ENCODE data around the gene STS. TPM values are rescaled to one million over a fixed set of nuclear protein-coding genes. Genes with fewer than 3 reads are reported as not detected.
A peak's percentile ranks its signal among the peaks of the same experiment; 100 is the strongest.

Gene STS, protein sequence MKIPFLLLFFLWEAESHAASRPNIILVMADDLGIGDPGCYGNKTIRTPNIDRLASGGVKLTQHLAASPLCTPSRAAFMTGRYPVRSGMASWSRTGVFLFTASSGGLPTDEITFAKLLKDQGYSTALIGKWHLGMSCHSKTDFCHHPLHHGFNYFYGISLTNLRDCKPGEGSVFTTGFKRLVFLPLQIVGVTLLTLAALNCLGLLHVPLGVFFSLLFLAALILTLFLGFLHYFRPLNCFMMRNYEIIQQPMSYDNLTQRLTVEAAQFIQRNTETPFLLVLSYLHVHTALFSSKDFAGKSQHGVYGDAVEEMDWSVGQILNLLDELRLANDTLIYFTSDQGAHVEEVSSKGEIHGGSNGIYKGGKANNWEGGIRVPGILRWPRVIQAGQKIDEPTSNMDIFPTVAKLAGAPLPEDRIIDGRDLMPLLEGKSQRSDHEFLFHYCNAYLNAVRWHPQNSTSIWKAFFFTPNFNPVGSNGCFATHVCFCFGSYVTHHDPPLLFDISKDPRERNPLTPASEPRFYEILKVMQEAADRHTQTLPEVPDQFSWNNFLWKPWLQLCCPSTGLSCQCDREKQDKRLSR
- total RNA-seq = 1 to 10 TPM; 6.2 to 7.0 TPM

DNA sequence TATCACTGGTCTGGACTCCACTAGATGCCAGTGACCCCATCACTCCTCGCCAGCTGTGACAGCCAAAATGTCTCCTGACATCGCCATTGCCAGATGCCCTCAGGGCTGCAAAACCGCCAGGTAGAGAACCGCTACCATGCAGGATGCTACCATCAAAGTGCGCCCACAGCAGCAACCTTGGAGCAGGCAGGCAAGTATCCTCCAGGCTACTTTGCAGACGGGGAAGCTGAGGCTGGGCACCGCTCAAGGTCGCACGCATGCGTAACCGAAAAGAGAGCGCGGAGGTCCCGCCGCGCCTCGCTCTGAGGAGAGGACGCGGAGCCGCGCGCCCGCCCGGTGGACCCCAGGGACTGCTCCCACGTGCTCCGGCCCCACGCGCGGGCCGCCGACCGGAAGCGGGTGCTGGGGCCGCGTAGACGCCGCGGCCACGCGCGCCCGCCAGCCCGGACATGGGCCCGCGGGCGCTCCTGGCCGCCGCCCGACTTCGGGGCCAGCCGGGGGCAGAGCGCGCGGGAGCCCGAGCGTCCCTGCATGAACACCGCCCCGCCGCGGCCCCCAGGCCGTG is at the start of gene STS:
Gene STS (plus strand): TSS at position 300 of the 565 bp plus-strand sequence. CDS start 105,488 bp downstream, outside the sequence.
- Histone ChIP-seq H3K9me3 (no peaks in the 10 kb centered on the region), H3K27ac (peak within 1 kb of the TSS; percentile 81 to 90), H3K4me1 (peaks cover 0 to 6% of the 10 kb centered on the region in 2 donors), H3K36me3 (no peaks in the 10 kb centered on the region), H3K4me3 (peak within 1 kb of the TSS; percentile 78 to 80), H3K27me3 (no peaks in the 10 kb centered on the region)
- DNase-seq (ENCODE audit: low spot score) = peak; percentile 60
- TF ChIP-seq, protein P1, sequence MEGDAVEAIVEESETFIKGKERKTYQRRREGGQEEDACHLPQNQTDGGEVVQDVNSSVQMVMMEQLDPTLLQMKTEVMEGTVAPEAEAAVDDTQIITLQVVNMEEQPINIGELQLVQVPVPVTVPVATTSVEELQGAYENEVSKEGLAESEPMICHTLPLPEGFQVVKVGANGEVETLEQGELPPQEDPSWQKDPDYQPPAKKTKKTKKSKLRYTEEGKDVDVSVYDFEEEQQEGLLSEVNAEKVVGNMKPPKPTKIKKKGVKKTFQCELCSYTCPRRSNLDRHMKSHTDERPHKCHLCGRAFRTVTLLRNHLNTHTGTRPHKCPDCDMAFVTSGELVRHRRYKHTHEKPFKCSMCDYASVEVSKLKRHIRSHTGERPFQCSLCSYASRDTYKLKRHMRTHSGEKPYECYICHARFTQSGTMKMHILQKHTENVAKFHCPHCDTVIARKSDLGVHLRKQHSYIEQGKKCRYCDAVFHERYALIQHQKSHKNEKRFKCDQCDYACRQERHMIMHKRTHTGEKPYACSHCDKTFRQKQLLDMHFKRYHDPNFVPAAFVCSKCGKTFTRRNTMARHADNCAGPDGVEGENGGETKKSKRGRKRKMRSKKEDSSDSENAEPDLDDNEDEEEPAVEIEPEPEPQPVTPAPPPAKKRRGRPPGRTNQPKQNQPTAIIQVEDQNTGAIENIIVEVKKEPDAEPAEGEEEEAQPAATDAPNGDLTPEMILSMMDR (IDR thresholded peaks at IDR 0.05) = no peak

DNA sequence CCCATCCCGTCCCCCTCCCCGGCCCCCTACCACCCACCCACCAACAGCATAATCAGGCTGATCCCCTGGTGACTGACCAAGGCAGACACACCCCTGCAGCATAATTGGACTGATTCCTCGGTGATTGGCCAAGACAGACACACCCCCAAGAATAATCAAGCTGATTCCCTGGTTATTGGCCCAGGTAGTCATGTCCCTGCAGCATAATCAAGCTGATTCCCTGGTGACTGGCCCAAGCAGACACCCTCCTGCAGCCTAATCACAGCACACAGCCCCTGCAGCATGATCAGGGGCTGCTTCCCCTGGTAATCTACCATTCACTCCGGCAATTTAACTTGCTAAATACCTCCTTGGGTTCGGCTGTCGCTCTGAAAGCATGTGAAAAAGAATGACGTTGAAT is 47.5 kb upstream of the STS start:
- H3K27ac ChIP-seq = no peak overlapping the region
- no peaks in the 10 kb centered on the region for H3K4me1 ChIP-seq
- no peaks in the 10 kb centered on the region for H3K27me3 ChIP-seq
- H3K36me3 ChIP-seq = peaks cover 8% of the 10 kb centered on the region
- TF ChIP-seq, protein P1 (IDR thresholded peaks at IDR 0.05) = no peak
- H3K9me3 ChIP-seq = no peaks in the 10 kb centered on the region
- no peak for DNase-seq (ENCODE audit: low spot score)
- H3K4me3 ChIP-seq = no peak overlapping the region

DNA sequence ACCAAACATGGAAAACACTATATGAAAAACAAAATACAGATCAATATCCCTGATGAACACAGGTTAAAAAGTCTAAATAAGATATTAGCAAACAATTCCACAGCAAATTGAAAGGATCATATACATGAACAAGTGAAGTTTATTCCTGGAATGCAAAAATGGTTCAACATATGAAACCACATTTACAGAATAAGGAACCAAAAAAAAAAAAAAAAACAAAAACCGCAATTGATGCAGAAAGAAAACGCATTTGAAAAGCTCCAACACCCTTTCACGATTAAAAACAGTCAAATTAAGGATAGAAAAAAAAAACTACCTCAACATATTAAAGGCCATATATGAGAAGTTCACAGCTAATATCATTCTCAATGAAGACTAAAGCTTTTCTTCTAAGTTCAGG is 45.4 kb upstream of the STS start:
- no peaks in the 10 kb centered on the region for H3K4me1 ChIP-seq
- peaks cover 8% of the 10 kb centered on the region for H3K36me3 ChIP-seq
- TF ChIP-seq, protein P1 (IDR thresholded peaks at IDR 0.05) = no peak
- no peak overlapping the region for H3K4me3 ChIP-seq
- DNase-seq (ENCODE audit: low spot score) = no peak
- no peaks in the 10 kb centered on the region for H3K9me3 ChIP-seq
- no peak overlapping the region for H3K27ac ChIP-seq
- no peaks in the 10 kb centered on the region for H3K27me3 ChIP-seq

DNA sequence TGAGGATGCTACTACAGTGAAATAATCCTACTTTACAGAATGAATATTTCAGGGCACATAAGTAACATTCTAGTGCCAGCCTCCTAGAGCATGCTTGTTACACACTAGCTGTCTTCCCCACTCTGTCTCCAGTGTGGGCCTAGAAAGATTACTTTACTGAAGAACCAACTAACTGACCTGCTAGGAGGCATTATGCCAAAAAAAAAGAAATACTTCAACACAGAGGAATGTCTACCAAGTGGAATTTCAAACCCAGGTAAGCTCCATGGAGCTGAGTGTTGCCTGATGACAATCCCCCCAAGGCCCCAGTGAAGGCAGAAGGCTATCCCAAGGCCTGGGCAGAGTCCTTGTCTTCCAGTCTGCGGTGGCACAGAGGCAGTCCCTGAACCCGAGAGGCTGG is 40.9 kb upstream of the STS start:
- H3K27me3 ChIP-seq = no peaks in the 10 kb centered on the region
- no peak overlapping the region for H3K4me3 ChIP-seq
- peaks cover 8% of the 10 kb centered on the region for H3K36me3 ChIP-seq
- no peak for DNase-seq (ENCODE audit: low spot score)
- no peak overlapping the region for H3K27ac ChIP-seq
- TF ChIP-seq, protein P1 (IDR thresholded peaks at IDR 0.05) = no peak
- H3K9me3 ChIP-seq = no peaks in the 10 kb centered on the region
- H3K4me1 ChIP-seq = peaks cover 0 to 16% of the 10 kb centered on the region in 2 donors

DNA sequence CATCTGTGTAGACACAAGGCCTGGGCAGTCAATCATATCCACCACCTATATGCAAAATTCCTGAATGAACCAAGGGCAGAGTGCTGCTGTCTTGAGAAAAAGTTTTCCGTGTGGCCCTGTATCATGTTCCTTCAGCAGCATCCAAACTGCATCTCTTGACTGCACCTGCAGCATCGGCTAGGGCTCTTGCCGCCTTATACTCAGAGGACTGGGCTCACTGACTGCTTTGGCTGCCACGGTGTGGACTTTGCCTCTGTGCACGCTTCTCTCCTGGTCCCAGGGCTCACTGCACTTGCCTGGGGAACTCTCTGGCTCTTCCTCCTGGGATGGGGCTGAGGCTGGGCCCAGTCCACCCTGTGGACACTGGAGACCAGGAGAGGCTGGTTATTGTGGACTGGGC is 39.5 kb upstream of the STS start:
- no peak for DNase-seq (ENCODE audit: low spot score)
- Histone ChIP-seq H3K27me3 (no peaks in the 10 kb centered on the region), H3K4me3 (no peak overlapping the region), H3K9me3 (no peaks in the 10 kb centered on the region), H3K4me1 (peaks cover 0 to 16% of the 10 kb centered on the region in 2 donors), H3K27ac (no peak overlapping the region), H3K36me3 (peaks cover 8% of the 10 kb centered on the region)
- TF ChIP-seq, protein P1 (IDR thresholded peaks at IDR 0.05) = no peak

All from right atrium auricular region (tissue), 2 donors.